HG03175 (cell line): Measurements from ENCODE around the gene MRPS35.
A peak's percentile ranks its signal among the peaks of the same experiment; 100 is the strongest.
"Not testable (repeated sequence)": the region's sequence is repeated elsewhere in the genome, so short reads cannot be mapped to it uniquely, and the experiment has no call there.

Experiments
- ATAC-seq: cut with Tn5 transposase; IDR thresholded peaks from one replicate; pipeline ENCODE4 v1.9.1; 2021; ENCODE audit warnings: mild to moderate bottlenecking, moderate library complexity; ENCODE audit not compliant: unreplicated experiment

The MRPS35 gene

GRCh38 chr12:27707216-27707615 is 3.4 kb upstream of the MRPS35 start:
- no peak for ATAC-seq

GRCh38 chr12:27709212-27709931 is 1.3 kb upstream of the MRPS35 start:
- ATAC-seq = no peak

- peak; percentile 40 for ATAC-seq
Observed at GRCh38 chr12:27709932-27710591, 570 bp upstream of the MRPS35 start.

GRCh38 chr12:27711317-27711682 is 668 bp downstream of the MRPS35 start:
- ATAC-seq = peak; percentile 23

- no peak for ATAC-seq
Observed at GRCh38 chr12:27711967-27712366, 1.3 kb downstream of the MRPS35 start.

GRCh38 chr12:27723212-27723611 is 12.6 kb downstream of the MRPS35 start:
- no peak for ATAC-seq

GRCh38 chr12:27730097-27730588 is 19.5 kb downstream of the MRPS35 start:
- ATAC-seq = no peak

- ATAC-seq = no peak
Observed at GRCh38 chr12:27732281-27732680, 21.6 kb downstream of the MRPS35 start.

GRCh38 chr12:27733052-27733656 is 22.5 kb downstream of the MRPS35 start:
- ATAC-seq = peak; percentile 70

- ATAC-seq = no peak
Observed at GRCh38 chr12:27733791-27734190, 23.2 kb downstream of the MRPS35 start.

- not testable (repeated sequence) for ATAC-seq
Observed at GRCh38 chr12:27734321-27734720, 23.7 kb downstream of the MRPS35 start.

GRCh38 chr12:27743601-27744000 is 33.0 kb downstream of the MRPS35 start:
- ATAC-seq = no peak

GRCh38 chr12:27745734-27746133 is 35.1 kb downstream of the MRPS35 start:
- ATAC-seq = not testable (repeated sequence)

GRCh38 chr12:27747111-27747820 is 36.6 kb downstream of the MRPS35 start:
- ATAC-seq = no peak

GRCh38 chr12:27751386-27752047 is 40.9 kb downstream of the MRPS35 start:
- ATAC-seq = no peak

GRCh38 chr12:27754795-27755194 is 44.2 kb downstream of the MRPS35 start:
- no peak for ATAC-seq

GRCh38 chr12:27756670-27757195 is 46.1 kb downstream of the MRPS35 start:
- no peak for ATAC-seq

- ATAC-seq = no peak
Observed at GRCh38 chr12:27762757-27763156, 52.1 kb downstream of the MRPS35 start.

- peak; percentile 42 for ATAC-seq
Observed at GRCh38 chr12:27766587-27766986, 56.0 kb downstream of the MRPS35 start.

GRCh38 chr12:27769142-27769673 is 58.6 kb downstream of the MRPS35 start:
- ATAC-seq = no peak
